Vagina (tissue), 2 donors: ENCODE results near the gene PYGL. TPM values are rescaled to one million over a fixed set of nuclear protein-coding genes. Genes with fewer than 3 reads are reported as not detected.

Experiments used
- DNase-seq, 2 donors: peaks; one replicate each; pipeline ENCODE4 v3.0.0-alpha.2; 2017; ENCODE audit errors: extremely low spot score in 2 of 2
- H3K27ac ChIP-seq: fragments of 200-600 bp; sonication (generic); one replicate; pipeline ENCODE4 v1.5.1; 2019
- H3K27me3 ChIP-seq: fragments of 200-600 bp; sonication (generic); one replicate; pipeline ENCODE4 v1.5.1; 2019
- H3K36me3 ChIP-seq, 2 donors: fragments of 200-600 bp; sonication (generic); one replicate each; pipeline ENCODE4 v1.5.1; 2017 to 2019
- H3K4me1 ChIP-seq: fragments of 200-600 bp; sonication (generic); one replicate; pipeline ENCODE4 v1.5.1; 2019
- H3K4me3 ChIP-seq, 2 donors: fragments of 200-600 bp; sonication (generic); 1 replicate in 1 of 2; 2 replicates in 1 of 2; pipeline ENCODE4 v1.5.1; 2016 to 2019
- H3K9me3 ChIP-seq: fragments of 200-600 bp; sonication (generic); one replicate; pipeline ENCODE4 v1.5.1; 2019
- CTCF ChIP-seq, 3 experiments: fragments of 450-650 bp in 2 of 3; fragments of 200-600 bp in 1 of 3; sonication (generic) in 1 of 3; IDR thresholded peaks; one replicate each; pipeline ENCODE4 v1.5.1; 2017 to 2019; ENCODE audit warnings: antibody characterized with exemption in 3 of 3, mild to moderate bottlenecking in 2 of 3, moderate library complexity in 2 of 3
- POLR2A ChIP-seq, 2 donors: fragments of 450-650 bp; IDR thresholded peaks; one replicate each; pipeline ENCODE4 v1.6.1; 2017; ENCODE audit warnings: antibody characterized with exemption in 2 of 2, mild to moderate bottlenecking in 2 of 2, moderate library complexity in 2 of 2
- POLR2AphosphoS5 ChIP-seq, 2 donors: sonication (generic); formaldehyde crosslinking; IDR thresholded peaks; one replicate each; pipeline ENCODE4 v1.9.0; 2017; ENCODE audit warnings: antibody characterized with exemption in 2 of 2, mild to moderate bottlenecking in 2 of 2, low read depth in 1 of 2; ENCODE audit not compliant: insufficient read depth in 1 of 2
- intact Hi-C: fragments of 100-400 bp; cut with DNase I; formaldehyde crosslinking; loops from one replicate; pipeline ENCODE4 v1.15.1; 2023
- total RNA-seq: library from RNA; depleted of rRNA; stranded (reverse); fragments of >200 nt; gene quantifications from one replicate; pipeline ENCODE4 v1.2.3, GENCODE V29; 2016

The PYGL gene
- total RNA-seq, 1 donor from 2014 or later, result 84.0 TPM

- no peak for TF ChIP-seq CTCF (IDR thresholded peaks at IDR 0.05)
- no peak for TF ChIP-seq POLR2AphosphoS5 (IDR thresholded peaks at IDR 0.05; ENCODE audit: insufficient read depth in 1 of 2, low read depth in 1 of 2)
- TF ChIP-seq POLR2A (IDR thresholded peaks at IDR 0.05), result no peak
- no peaks in the 10 kb centered on the region for H3K36me3 ChIP-seq
- no peak overlapping the region for H3K4me3 ChIP-seq
- H3K27me3 ChIP-seq, result no peaks in the 10 kb centered on the region
- no peak overlapping the region for H3K27ac ChIP-seq
- intact Hi-C loops, result no loop called here
- H3K9me3 ChIP-seq, result no peaks in the 10 kb centered on the region
- DNase-seq, result no peak
- no peaks in the 10 kb centered on the region for H3K4me1 ChIP-seq
Measured at GRCh38 chr14:50979941-50980850, 35.9 kb upstream of the PYGL start.

DNA sequence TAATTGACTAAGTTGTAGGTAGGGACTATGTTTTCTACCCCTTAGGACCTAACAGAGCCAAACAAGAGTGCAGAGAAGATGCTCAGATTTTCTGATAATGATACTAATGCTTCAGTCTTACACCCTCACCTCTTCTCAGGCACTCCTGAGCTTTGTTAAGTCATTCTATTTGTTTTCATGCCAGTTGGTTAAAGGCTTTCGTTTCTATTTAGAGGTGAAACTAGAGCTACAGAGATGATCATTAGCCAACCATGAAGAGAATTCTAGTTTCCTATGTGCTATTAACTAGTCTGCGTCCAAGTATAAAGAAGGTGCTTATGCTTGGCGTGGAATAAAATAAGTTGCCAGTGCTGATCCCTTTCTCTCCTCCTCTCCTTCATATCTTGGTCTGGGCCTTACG is 34.6 kb upstream of the PYGL start:
- no peaks in the 10 kb centered on the region for H3K36me3 ChIP-seq
- no peak for DNase-seq
- no peaks in the 10 kb centered on the region for H3K9me3 ChIP-seq
- no peak overlapping the region for H3K4me3 ChIP-seq
- TF ChIP-seq CTCF (IDR thresholded peaks at IDR 0.05) (no peak), POLR2AphosphoS5 (IDR thresholded peaks at IDR 0.05; ENCODE audit: insufficient read depth in 1 of 2, low read depth in 1 of 2) (no peak), POLR2A (IDR thresholded peaks at IDR 0.05) (no peak)
- H3K27ac ChIP-seq, result no peak overlapping the region
- no peaks in the 10 kb centered on the region for H3K27me3 ChIP-seq
- intact Hi-C loops, result no loop called here
- no peaks in the 10 kb centered on the region for H3K4me1 ChIP-seq

- no peaks in the 10 kb centered on the region for H3K4me1 ChIP-seq
Measured at GRCh38 chr14:50978529-50978871, 34.2 kb upstream of the PYGL start.

GRCh38 chr14:50977863-50978528 is 33.7 kb upstream of the PYGL start:
- no peak overlapping the region for H3K4me3 ChIP-seq
- no peak overlapping the region for H3K27ac ChIP-seq
- no peaks in the 10 kb centered on the region for H3K4me1 ChIP-seq
- H3K27me3 ChIP-seq, result no peaks in the 10 kb centered on the region
- TF ChIP-seq POLR2A (IDR thresholded peaks at IDR 0.05) (no peak), CTCF (IDR thresholded peaks at IDR 0.05) (no peak), POLR2AphosphoS5 (IDR thresholded peaks at IDR 0.05; ENCODE audit: insufficient read depth in 1 of 2, low read depth in 1 of 2) (no peak)
- no peaks in the 10 kb centered on the region for H3K9me3 ChIP-seq
- DNase-seq, result no peak
- no peaks in the 10 kb centered on the region for H3K36me3 ChIP-seq
- intact Hi-C loops, result no loop called here

More at GRCh38 chr14:50978529-50978871, 34.2 kb upstream of the PYGL start:
- Histone ChIP-seq H3K36me3 (no peaks in the 10 kb centered on the region), H3K27ac (no peak overlapping the region), H3K27me3 (no peaks in the 10 kb centered on the region), H3K4me3 (no peak overlapping the region), H3K9me3 (no peaks in the 10 kb centered on the region)
- DNase-seq, result no peak
- intact Hi-C loops, result no loop called here
- no peak for TF ChIP-seq POLR2A (IDR thresholded peaks at IDR 0.05)

GRCh38 chr14:50974118-50974517 is 29.8 kb upstream of the PYGL start:
- intact Hi-C loops, result no loop called here
- no peak for DNase-seq
- no peaks in the 10 kb centered on the region for H3K4me1 ChIP-seq
- no peaks in the 10 kb centered on the region for H3K36me3 ChIP-seq
- H3K4me3 ChIP-seq, result no peak overlapping the region
- no peaks in the 10 kb centered on the region for H3K9me3 ChIP-seq
- no peak for TF ChIP-seq CTCF (IDR thresholded peaks at IDR 0.05)
- no peak for TF ChIP-seq POLR2A (IDR thresholded peaks at IDR 0.05)
- no peak for TF ChIP-seq POLR2AphosphoS5 (IDR thresholded peaks at IDR 0.05; ENCODE audit: insufficient read depth in 1 of 2, low read depth in 1 of 2)
- no peaks in the 10 kb centered on the region for H3K27me3 ChIP-seq
- H3K27ac ChIP-seq, result no peak overlapping the region
